SK-N-SH (cell line): ENCODE measurements around the gene STIM1.

ENCODE experiments used
- CTCF ChIP-seq: fragments of 200-600 bp; sonication (generic); IDR thresholded peaks from 2 replicates; pipeline ENCODE4 v1.6.1; 2017; ENCODE audit warnings: antibody characterized with exemption, mild to moderate bottlenecking, moderate library complexity
- EP300 ChIP-seq, 2 experiments: IDR thresholded peaks; 2 replicates each; pipeline versions ENCODE4 v1.4.0 to v1.6.1; 2012; ENCODE audit warnings: borderline replicate concordance in 1 of 2, low read depth in 1 of 2, low read length in 1 of 2
- GABPA ChIP-seq: IDR thresholded peaks from 2 replicates; pipeline ENCODE4 v1.4.0; 2012; ENCODE audit warnings: low read depth, mild to moderate bottlenecking
- IRF3 ChIP-seq: fragments of 150-350 bp; IDR thresholded peaks from 2 replicates; pipeline ENCODE4 v1.6.1; 2016; ENCODE audit warnings: mild to moderate bottlenecking, low read depth, low read length
- JUND ChIP-seq: IDR thresholded peaks from 2 replicates; pipeline ENCODE4 v1.4.0; 2012
- MAX ChIP-seq: IDR thresholded peaks from 2 replicates; pipeline ENCODE4 v1.4.0; 2012; ENCODE audit warnings: low read depth
- RAD21 ChIP-seq: IDR thresholded peaks from 2 replicates; pipeline ENCODE4 v1.6.1; 2012; ENCODE audit warnings: mild to moderate bottlenecking, low read length
- RXRA ChIP-seq: IDR thresholded peaks from 2 replicates; pipeline ENCODE4 v1.4.0; 2012; ENCODE audit warnings: low read depth, mild to moderate bottlenecking, borderline replicate concordance
- SMC3 ChIP-seq: IDR thresholded peaks from 2 replicates; pipeline ENCODE4 v1.6.1; 2012; ENCODE audit warnings: low read depth, low read length, improper control_type of control experiment
- TAF1 ChIP-seq: IDR thresholded peaks from 2 replicates; pipeline ENCODE4 v1.6.1; 2012; ENCODE audit warnings: low read depth, mild to moderate bottlenecking, low read length, moderate library complexity, borderline replicate concordance
- USF1 ChIP-seq: IDR thresholded peaks from 2 replicates; pipeline ENCODE4 v1.4.0; 2012; ENCODE audit warnings: low read depth, borderline replicate concordance

- TF ChIP-seq CTCF, result no peak
- no peak for TF ChIP-seq EP300 (IDR thresholded peaks at IDR 0.05; ENCODE audit: borderline replicate concordance in 1 of 2, low read depth in 1 of 2, low read length in 1 of 2)
- TF ChIP-seq TAF1, result no peak
- TF ChIP-seq GABPA, result no peak
- TF ChIP-seq RXRA, result no peak
- no peak for TF ChIP-seq IRF3
- no peak for TF ChIP-seq USF1
- no peak for TF ChIP-seq RAD21
- no peak for TF ChIP-seq SMC3
- no peak for TF ChIP-seq MAX
- TF ChIP-seq JUND, result no peak
Measured at GRCh38 chr11:4030197-4030596, 174.7 kb downstream of the STIM1 start.
